Measurements from ENCODE around the gene DND1. TPM values are rescaled to one million over a fixed set of nuclear protein-coding genes. Genes with fewer than 3 reads are reported as not detected.

DND1 gene
- total RNA-seq, 1 experiment from 2014 or later, result 3.3 TPM

GRCh38 chr5:140690941-140691924 is 17.9 kb upstream of the DND1 start, which contains the start of the genes HARS1 and HARS2 (continued):
- TF ChIP-seq ZNF281 (CRISPR knock-in tag; IDR thresholded peaks at IDR 0.05) (no peak), CBFB (CRISPR knock-in tag; IDR thresholded peaks at IDR 0.05; ENCODE audit: low read depth) (no peak), ATF2 (CRISPR knock-in tag; IDR thresholded peaks at IDR 0.05; ENCODE audit: borderline replicate concordance, low read depth) (no peak), CDX4 (CRISPR knock-in tag; IDR thresholded peaks at IDR 0.05; ENCODE audit: borderline replicate concordance) (no peak), ZNF317 (CRISPR knock-in tag; IDR thresholded peaks at IDR 0.05; ENCODE audit: borderline replicate concordance, low read depth) (no peak), ZNF423 (CRISPR knock-in tag; IDR thresholded peaks at IDR 0.05) (peak; percentile 36; the same call in 1 of the 2 replicates), JUN (CRISPR knock-in tag; IDR thresholded peaks at IDR 0.05) (0 out of 2 replicates have a peak, but pooled peaks have one; percentile 19), ATF3 (CRISPR knock-in tag; conservative IDR thresholded peaks at IDR 0.05) (no peak), FOXP4 (CRISPR knock-in tag; IDR thresholded peaks at IDR 0.05) (peak; percentile 42; the same call in 1 of the 2 replicates), SP1 (CRISPR knock-in tag; conservative IDR thresholded peaks at IDR 0.05) (0 out of 2 replicates have a peak, but pooled peaks have one; percentile 40), ELF4 (CRISPR knock-in tag; IDR thresholded peaks at IDR 0.05; ENCODE audit: low read depth) (no peak), TP53 (CRISPR knock-in tag; IDR thresholded peaks at IDR 0.05) (no peak), AR (CRISPR knock-in tag; IDR thresholded peaks at IDR 0.05) (no peak), ZNF396 (CRISPR knock-in tag; IDR thresholded peaks at IDR 0.05; ENCODE audit: borderline replicate concordance) (no peak), RELA (CRISPR knock-in tag; IDR thresholded peaks at IDR 0.05; ENCODE audit: borderline replicate concordance) (no peak), NR1H2 (CRISPR knock-in tag; IDR thresholded peaks at IDR 0.05) (no peak), NFATC4 (CRISPR knock-in tag; IDR thresholded peaks at IDR 0.05) (no peak), SMAD3 (CRISPR knock-in tag; IDR thresholded peaks at IDR 0.05; ENCODE audit: borderline replicate concordance) (0 out of 2 replicates have a peak, but pooled peaks have one; percentile 21), NFYB (CRISPR knock-in tag; conservative IDR thresholded peaks at IDR 0.05; ENCODE audit: low read depth) (no peak), USF2 (CRISPR knock-in tag; IDR thresholded peaks at IDR 0.05) (0 out of 2 replicates have a peak, but pooled peaks have one; percentile 30), TCF7 (CRISPR knock-in tag; IDR thresholded peaks at IDR 0.05; ENCODE audit: low read depth) (no peak)
